ENCODE measurements around the gene MAOA. TPM values are rescaled to one million over a fixed set of nuclear protein-coding genes. Genes with fewer than 3 reads are reported as not detected.
A peak's percentile ranks its signal among the peaks of the same experiment; 100 is the strongest.

MAOA gene
- total and polyA plus RNA-seq, 2 of the 13 experiments (the other 11 are each of a cell fraction or from before 2014, with no cell fraction given) = 13.4 to 14.7 TPM

DNA sequence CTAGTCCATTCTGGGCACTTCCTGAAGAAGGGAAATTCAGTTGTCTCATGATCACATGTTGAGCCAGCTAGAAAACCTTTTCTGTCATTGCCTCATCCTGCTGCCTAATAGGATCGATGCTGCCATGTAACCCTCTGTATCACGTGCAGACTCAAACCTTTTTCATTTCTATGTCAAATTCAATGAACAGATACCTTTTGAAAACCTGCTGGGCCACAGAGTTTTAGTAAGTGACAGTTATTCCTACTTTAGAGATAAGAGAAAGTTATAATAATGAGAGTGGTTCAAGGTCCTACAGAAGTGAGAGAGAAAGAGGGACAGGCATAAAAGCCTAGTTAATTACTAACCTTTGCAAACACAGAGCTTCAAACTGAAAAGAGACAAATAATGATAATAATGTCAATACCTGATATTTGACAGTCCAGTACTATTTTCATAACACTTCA, 46.0 kb downstream of the MAOA start:
- H3K79me2 ChIP-seq (ENCODE audit: insufficient read depth, low read length) = no peaks in the 10 kb centered on the region
- DNase-seq (ENCODE audit: low spot score) (peak; percentile 77), ATAC-seq (peak; percentile 89), FAIRE-seq (peak; percentile 86)
- no peaks in the 10 kb centered on the region; a peak in 1 of 5 replicates for H3K36me3 ChIP-seq (replicated peaks in 1 of 2; ENCODE audit: control insufficient read depth in 1 of 2, insufficient read depth in 2 of 2, low read length in 2 of 2)
- peak overlapping the region; percentile 93 for H3K27ac ChIP-seq (ENCODE audit: extremely low read length, insufficient read depth, low read length)
- no peak overlapping the region for H2AFZ ChIP-seq (ENCODE audit: low read length)
- in situ Hi-C loops (cut with HindIII; ENCODE audit: extremely low pct_ligation_motif_present, low pct_unique_long_range_greater_than_20kb) = loop anchor here (5.0 kb wide), 1 partner anchor 45 kb away; the partner anchor contains the start of gene MAOA
- BruUV-seq (replicated peaks) = no TSS peak
- H4K20me1 ChIP-seq (ENCODE audit: insufficient read depth, low read length) = no peaks in the 10 kb centered on the region
- peak overlapping the region; percentile 60 for H3K4me2 ChIP-seq (ENCODE audit: low read depth, low read length)
- H3K4me1 ChIP-seq (ENCODE audit: insufficient read depth, low read length) = peaks cover 74% of the 10 kb centered on the region
- H3K9ac ChIP-seq (ENCODE audit: insufficient read depth, low read depth, low read length) = peak overlapping the region; percentile 57
- POLR2A ChIA-PET = interaction anchor here (1.2 to 2.4 kb wide), 4 partner anchors 9 to 112 kb away, joined by 3 to 39 read pairs (median 10); partner anchors contain the start of gene MAOA
- intact Hi-C loops (cut with micrococcal nuclease; ENCODE audit: unreplicated experiment) = no loop called here
- H3K9me3 ChIP-seq (ENCODE audit: low read length) = no peaks in the 10 kb centered on the region
- whole genome bisulfite sequencing (ENCODE audit: low lambda C conversion rate) = 0% methylated on average over 2 of the region's 2 CpGs
- no peak overlapping the region; a peak in 1 of 6 replicates for H3K4me3 ChIP-seq (replicated peaks in 1 of 3; ENCODE audit: insufficient read depth in 1 of 3, low read depth in 2 of 3, low read length in 3 of 3)
- CTCF ChIA-PET (ENCODE audit: low intra/inter-chr PET ratio, low total read pairs) = no interaction called here
- H3K27me3 ChIP-seq (ENCODE audit: control insufficient read depth in 1 of 2, insufficient read depth in 2 of 2, low read length in 2 of 2) = no peaks in the 10 kb centered on the region
- TF ChIP-seq ARID3A (IDR thresholded peaks at IDR 0.05; ENCODE audit: low read depth, low read length) = peak; percentile 55; the same call in 1 of the 2 replicates
- TF ChIP-seq PAXIP1 (CRISPR knock-in tag; conservative IDR thresholded peaks at IDR 0.05) = peak; percentile 86
- peak; percentile 44; the same call in 1 of the 2 replicates for TF ChIP-seq TBX3 (IDR thresholded peaks at IDR 0.05; ENCODE audit: borderline replicate concordance)
- TF ChIP-seq TFE3 (CRISPR knock-in tag; IDR thresholded peaks at IDR 0.05) = peak; percentile 88
- TF ChIP-seq, protein P1, sequence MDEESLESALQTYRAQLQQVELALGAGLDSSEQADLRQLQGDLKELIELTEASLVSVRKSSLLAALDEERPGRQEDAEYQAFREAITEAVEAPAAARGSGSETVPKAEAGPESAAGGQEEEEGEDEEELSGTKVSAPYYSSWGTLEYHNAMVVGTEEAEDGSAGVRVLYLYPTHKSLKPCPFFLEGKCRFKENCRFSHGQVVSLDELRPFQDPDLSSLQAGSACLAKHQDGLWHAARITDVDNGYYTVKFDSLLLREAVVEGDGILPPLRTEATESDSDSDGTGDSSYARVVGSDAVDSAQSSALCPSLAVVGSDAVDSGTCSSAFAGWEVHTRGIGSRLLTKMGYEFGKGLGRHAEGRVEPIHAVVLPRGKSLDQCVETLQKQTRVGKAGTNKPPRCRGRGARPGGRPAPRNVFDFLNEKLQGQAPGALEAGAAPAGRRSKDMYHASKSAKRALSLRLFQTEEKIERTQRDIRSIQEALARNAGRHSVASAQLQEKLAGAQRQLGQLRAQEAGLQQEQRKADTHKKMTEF (CRISPR knock-in tag; IDR thresholded peaks at IDR 0.05) = peak; percentile 68; the same call in 1 of the 2 replicates
- TF ChIP-seq PHF8 (CRISPR knock-in tag; IDR thresholded peaks at IDR 0.05) = no peak
- TF ChIP-seq SOX5 (CRISPR knock-in tag; IDR thresholded peaks at IDR 0.05; ENCODE audit: borderline replicate concordance) = peak; percentile 76; the same call in 1 of the 2 replicates
- TF ChIP-seq NCOR1 (IDR thresholded peaks at IDR 0.05; ENCODE audit: borderline replicate concordance, low read length) = peak; percentile 40; the same call in 1 of the 2 replicates
- peak; percentile 52 for TF ChIP-seq FOXA3 (CRISPR knock-in tag; IDR thresholded peaks at IDR 0.05)
- TF ChIP-seq ELF1 (CRISPR knock-in tag; IDR thresholded peaks at IDR 0.05) = 0 out of 2 replicates have a peak, but pooled peaks have one; percentile 21
- no peak for TF ChIP-seq ZNF619 (CRISPR knock-in tag; IDR thresholded peaks at IDR 0.05)
- TF ChIP-seq SIX4 (CRISPR knock-in tag; IDR thresholded peaks at IDR 0.05) = no peak
- peak; percentile 8; the same call in 1 of the 2 replicates for TF ChIP-seq SP5 (CRISPR knock-in tag; IDR thresholded peaks at IDR 0.05; ENCODE audit: borderline replicate concordance, low read depth)
- TF ChIP-seq TGIF2 (CRISPR knock-in tag; IDR thresholded peaks at IDR 0.05) = 0 out of 2 replicates have a peak, but pooled peaks have one; percentile 17
- no peak for TF ChIP-seq PLRG1 (conservative IDR thresholded peaks at IDR 0.05)
- TF ChIP-seq, protein P2, sequence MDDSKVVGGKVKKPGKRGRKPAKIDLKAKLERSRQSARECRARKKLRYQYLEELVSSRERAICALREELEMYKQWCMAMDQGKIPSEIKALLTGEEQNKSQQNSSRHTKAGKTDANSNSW (CRISPR knock-in tag; IDR thresholded peaks at IDR 0.05; ENCODE audit: borderline replicate concordance) = no peak
- peak; percentile 37; the same call in 1 of the 2 replicates for TF ChIP-seq HNF4A (CRISPR knock-in tag; IDR thresholded peaks at IDR 0.05)
